HCT116 (cell line): ENCODE measurements around the gene VCAN. TPM values are rescaled to one million over a fixed set of nuclear protein-coding genes. Genes with fewer than 3 reads are reported as not detected.

Experiments
- ATAC-seq: fragments of 200-7000 bp; cut with Tn5 transposase; 2 replicates; pipeline ENCODE4 v1.9.1; 2020; ENCODE audit warnings: mild to moderate bottlenecking, moderate library complexity
- BruUV-seq: library from RNA; stranded (reverse); fragments of 400-500 nt; replicated peaks from 2 replicates; lab custom pipeline; 2021; lab: Mats Ljungman, UMichigan
- CTCF ChIA-PET: fragments of 300-600 bp; sonication (Branson Sonifier 250); formaldehyde crosslinking; loops from one replicate; lab custom pipeline; 2021; ENCODE audit warnings: antibody characterized with exemption; lab: Charles Lee
- POLR2A ChIA-PET: fragments of 300-600, 350-600 bp; sonication (Branson Sonifier 250); formaldehyde crosslinking; loops from one replicate; lab custom pipeline; 2021; ENCODE audit warnings: antibody characterized with exemption; lab: Charles Lee
- RAD21 ChIA-PET, 2 experiments: fragments of 300-600 bp; sonication (Branson Sonifier 250); formaldehyde crosslinking; loops; one replicate each; lab custom pipeline; 2023; ENCODE audit warnings: low total read pairs in 2 of 2; ENCODE audit not compliant: uncharacterized antibody in 2 of 2, unreplicated experiment in 2 of 2, low non-redundant PET in 1 of 2; lab: Charles Lee
- DNase-seq: peaks from one replicate; pipeline ENCODE4 v3.0.0-alpha.2; 2010; ENCODE audit warnings: low read depth, low spot score
- H2AFZ ChIP-seq: fragments of 200-600 bp; shearing (Covaris generic), sonication (generic); 2 replicates; pipeline ENCODE4 v1.6.1; 2017; ENCODE audit warnings: low read depth, mixed run types, mixed read lengths, antibody characterized with exemption, low read length; ENCODE audit not compliant: poor library complexity, severe bottlenecking
- H3K27ac ChIP-seq: 2 replicates; pipeline ENCODE4 v1.5.1; 2012; ENCODE audit warnings: low read depth, low read length
- H3K27me3 ChIP-seq: fragments of 200-600 bp; sonication (generic); 2 replicates; pipeline ENCODE4 v1.6.1; 2016; ENCODE audit warnings: mixed run types, low read length, mixed read lengths; ENCODE audit not compliant: insufficient read depth
- H3K36me3 ChIP-seq, 2 experiments: fragments of 200-500 bp in 1 of 2; fragments of 200-600 bp in 1 of 2; sonication (Bioruptor generic) in 1 of 2; sonication (generic) in 1 of 2; 2 replicates each; pipeline versions ENCODE4 v1.5.1 to v1.6.1; 2014 to 2016; ENCODE audit warnings: low read length in 2 of 2, inconsistent platforms in 1 of 2, mixed read lengths in 1 of 2, mixed run types in 1 of 2; ENCODE audit not compliant: insufficient read depth in 2 of 2, control insufficient read depth in 1 of 2
- H3K4me1 ChIP-seq, 2 experiments: fragments of 200-600 bp in 1 of 2; sonication (generic) in 1 of 2; 2 replicates each; pipeline versions ENCODE4 v1.5.1 to v1.6.1; 2012 to 2017; ENCODE audit warnings: low read length in 2 of 2, inconsistent platforms in 1 of 2, mild to moderate bottlenecking in 1 of 2, mixed read lengths in 1 of 2, mixed run types in 1 of 2, moderate library complexity in 1 of 2; ENCODE audit not compliant: insufficient read depth in 2 of 2, control insufficient read depth in 1 of 2
- H3K4me2 ChIP-seq: fragments of 200-600 bp; sonication (generic); 2 replicates; pipeline ENCODE4 v1.6.1; 2017; ENCODE audit warnings: mixed run types, low read length, mixed read lengths
- H3K4me3 ChIP-seq, 2 experiments: fragments of 200-600 bp in 1 of 2; sonication (generic) in 1 of 2; replicated peaks in 1 of 2; 2 replicates each; pipeline ENCODE4 v1.5.1; 2011 to 2016; ENCODE audit warnings: low read length in 2 of 2, control low read depth in 1 of 2, low read depth in 1 of 2, mild to moderate bottlenecking in 1 of 2, mixed read lengths in 1 of 2, mixed run types in 1 of 2
- H3K79me2 ChIP-seq: fragments of 200-600 bp; sonication (generic); 2 replicates; pipeline ENCODE4 v1.6.1; 2017; ENCODE audit warnings: mild to moderate bottlenecking, mixed run types, low read length, moderate library complexity, mixed read lengths; ENCODE audit not compliant: insufficient read depth
- H3K9ac ChIP-seq: fragments of 200-600 bp; sonication (generic); 2 replicates; pipeline ENCODE4 v1.6.1; 2016; ENCODE audit warnings: low read length, mixed read lengths
- H3K9me2 ChIP-seq: fragments of 200-600 bp; sonication (generic), shearing (Covaris generic); 2 replicates; pipeline ENCODE4 v1.6.1; 2017; ENCODE audit warnings: mixed run types, mild to moderate bottlenecking, moderate library complexity; ENCODE audit not compliant: insufficient read depth
- H3K9me3 ChIP-seq, 2 experiments: fragments of 200-500 bp in 1 of 2; fragments of 200-600 bp in 1 of 2; sonication (Bioruptor generic) in 1 of 2; sonication (generic) in 1 of 2; 2 replicates each; pipeline ENCODE4 v1.6.1; 2014 to 2017; ENCODE audit warnings: low read length in 2 of 2, mixed read lengths in 2 of 2, inconsistent platforms in 1 of 2, low read depth in 1 of 2, mild to moderate bottlenecking in 1 of 2, mixed run types in 1 of 2, moderate library complexity in 1 of 2; ENCODE audit not compliant: control insufficient read depth in 1 of 2, insufficient read depth in 1 of 2
- H4K20me1 ChIP-seq: fragments of 200-600 bp; sonication (generic), shearing (Covaris generic); 2 replicates; pipeline ENCODE4 v1.6.1; 2017; ENCODE audit warnings: mixed run types, mild to moderate bottlenecking, moderate library complexity; ENCODE audit not compliant: insufficient read depth
- ATF3 ChIP-seq: IDR thresholded peaks from 2 replicates; pipeline ENCODE4 v1.6.1; 2012
- ELF1 ChIP-seq: IDR thresholded peaks from 2 replicates; pipeline ENCODE4 v1.6.1; 2012; ENCODE audit warnings: low read depth, borderline replicate concordance
- EZH2phosphoT487 ChIP-seq: fragments of 200-600 bp; IDR thresholded peaks from 2 replicates; pipeline ENCODE4 v1.6.1; 2018; ENCODE audit warnings: antibody characterized with exemption, borderline replicate concordance
- JUND ChIP-seq: IDR thresholded peaks from 2 replicates; pipeline ENCODE4 v1.6.1; 2012
- MAX ChIP-seq: IDR thresholded peaks from 2 replicates; pipeline ENCODE4 v1.6.1; 2012
- POLR2A ChIP-seq: IDR thresholded peaks from 2 replicates; pipeline ENCODE4 v1.7.0; 2011; ENCODE audit warnings: borderline replicate concordance; ENCODE audit not compliant: insufficient read depth, insufficient read length; ENCODE audit errors: extremely low read depth
- POLR2AphosphoS5 ChIP-seq: IDR thresholded peaks from 2 replicates; pipeline ENCODE4 v1.6.1; 2011; ENCODE audit warnings: mild to moderate bottlenecking, low read depth, low read length, moderate library complexity
- RAD21 ChIP-seq: IDR thresholded peaks from 2 replicates; pipeline ENCODE4 v1.6.1; 2012; ENCODE audit warnings: low read depth, mild to moderate bottlenecking
- REST ChIP-seq: IDR thresholded peaks from 2 replicates; pipeline ENCODE4 v1.6.1; 2012; ENCODE audit warnings: low read depth
- SIN3A ChIP-seq: IDR thresholded peaks from 2 replicates; pipeline ENCODE4 v1.6.1; 2012; ENCODE audit warnings: low read depth
- SRF ChIP-seq: IDR thresholded peaks from 2 replicates; pipeline ENCODE4 v1.6.1; 2012; ENCODE audit warnings: low read depth
- ZBTB33 ChIP-seq: IDR thresholded peaks from 2 replicates; pipeline ENCODE4 v1.6.1; 2011; ENCODE audit warnings: mild to moderate bottlenecking, low read length, moderate library complexity; ENCODE audit not compliant: insufficient replicate concordance; ENCODE audit errors: extremely low read depth
- ZNF274 ChIP-seq: fragments of 200-500 bp; sonication (Bioruptor generic); IDR thresholded peaks from 2 replicates; pipeline ENCODE4 v1.6.1; 2014; ENCODE audit warnings: mild to moderate bottlenecking, low read depth, low read length, inconsistent platforms
- intact Hi-C: fragments of 100-400 bp; cut with micrococcal nuclease; formaldehyde crosslinking; loops from 2 replicates; pipeline ENCODE4 v1.10.0; 2022
- total RNA-seq: library from RNA; stranded (reverse); gene quantifications from one replicate; pipeline ENCODE4 v1.2.1, GENCODE V29; 2021; ENCODE audit not compliant: unreplicated experiment

Gene VCAN
- total RNA-seq, 1 experiment from 2014 or later: 49.9 TPM

GRCh38 chr5:83428126-83428525 is 43.4 kb upstream of the VCAN start (continued):
- TF ChIP-seq ELF1: no peak
- no peak for TF ChIP-seq MAX

GRCh38 chr5:83428890-83429289 is 42.7 kb upstream of the VCAN start:
- H3K79me2 ChIP-seq: no peaks in the 10 kb centered on the region
- no peaks in the 10 kb centered on the region for H3K9me2 ChIP-seq
- peaks cover 0 to 10% of the 10 kb centered on the region in 2 experiments; a peak in 2 of 4 replicates for H3K4me1 ChIP-seq
- no peaks in the 10 kb centered on the region; a peak in 1 of 4 replicates for H3K9me3 ChIP-seq
- H3K36me3 ChIP-seq: no peaks in the 10 kb centered on the region
- CTCF ChIA-PET: no interaction called here
- no peak for DNase-seq
- H3K9ac ChIP-seq: no peak overlapping the region
- H2AFZ ChIP-seq: no peak overlapping the region
- no peak overlapping the region for H3K27ac ChIP-seq
- TF ChIP-seq ATF3: no peak
- TF ChIP-seq JUND: no peak
- no peak for TF ChIP-seq RAD21
- TF ChIP-seq REST: no peak
- no peak for TF ChIP-seq ZNF274
- TF ChIP-seq SRF: no peak
- no peak for TF ChIP-seq SIN3A
- no peak for TF ChIP-seq EZH2phosphoT487
- no peak for TF ChIP-seq POLR2AphosphoS5
- no peak for TF ChIP-seq ZBTB33
- no peak for TF ChIP-seq ELF1
- TF ChIP-seq POLR2A: no peak
- TF ChIP-seq, all 23 proteins: peak for 0
- intact Hi-C loops: loop anchor here (5.0 kb wide), 1 partner anchor 787 kb away; no protein-coding TSS in a partner anchor
- H3K27me3 ChIP-seq: no peaks in the 10 kb centered on the region
- ATAC-seq: no peak
- BruUV-seq: no TSS peak
- H3K4me3 ChIP-seq: no peak overlapping the region
- ChIA-PET RAD21 (no interaction called here), POLR2A (no interaction called here)
- H3K4me2 ChIP-seq: no peak overlapping the region
- no peaks in the 10 kb centered on the region for H4K20me1 ChIP-seq
